GM12801 (cell line): Measurements from ENCODE around the gene RASGRP1.

Source experiments
- CTCF ChIP-seq: IDR thresholded peaks from one replicate; pipeline ENCODE4 v1.5.1; 2011; ENCODE audit warnings: control low read depth; ENCODE audit not compliant: insufficient read length; ENCODE audit errors: extremely low read depth

The RASGRP1 gene

DNA sequence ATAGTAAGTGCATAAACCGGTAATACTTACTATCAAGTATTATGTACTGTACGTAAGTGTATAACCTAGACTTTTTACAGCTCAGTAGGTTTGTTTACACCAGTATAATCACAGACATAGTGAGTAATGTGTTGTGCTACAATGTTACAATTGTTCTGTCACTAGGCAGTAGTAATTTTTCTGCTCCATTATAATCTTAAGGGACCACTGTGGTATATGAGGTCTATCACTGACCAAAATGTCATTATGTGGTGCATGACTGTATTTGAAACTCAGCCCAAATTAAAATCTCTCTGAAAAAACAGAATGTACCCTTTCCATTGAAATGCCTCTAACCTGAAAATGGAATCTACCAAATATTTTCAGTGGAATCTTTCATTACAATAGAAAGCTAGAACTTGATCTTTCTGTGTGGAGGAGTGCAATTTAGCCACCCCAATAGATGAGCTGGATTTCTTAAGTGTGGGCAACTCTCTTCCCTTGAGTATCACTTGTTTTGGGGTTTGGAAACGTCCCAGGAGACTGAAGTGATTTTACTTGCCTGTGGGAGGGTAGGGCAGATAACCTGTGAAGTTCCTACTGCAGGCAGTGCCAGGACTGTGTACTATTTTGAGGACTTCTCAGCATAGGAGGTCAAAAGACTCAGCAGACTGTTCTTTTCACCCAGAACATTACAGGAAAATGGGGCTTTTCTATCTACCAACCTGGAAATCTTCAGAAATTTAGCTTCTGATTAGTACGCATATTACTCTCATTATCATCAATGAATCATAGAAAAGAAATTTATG is 59.7 kb downstream of the RASGRP1 start:
- no peak for TF ChIP-seq CTCF

DNA sequence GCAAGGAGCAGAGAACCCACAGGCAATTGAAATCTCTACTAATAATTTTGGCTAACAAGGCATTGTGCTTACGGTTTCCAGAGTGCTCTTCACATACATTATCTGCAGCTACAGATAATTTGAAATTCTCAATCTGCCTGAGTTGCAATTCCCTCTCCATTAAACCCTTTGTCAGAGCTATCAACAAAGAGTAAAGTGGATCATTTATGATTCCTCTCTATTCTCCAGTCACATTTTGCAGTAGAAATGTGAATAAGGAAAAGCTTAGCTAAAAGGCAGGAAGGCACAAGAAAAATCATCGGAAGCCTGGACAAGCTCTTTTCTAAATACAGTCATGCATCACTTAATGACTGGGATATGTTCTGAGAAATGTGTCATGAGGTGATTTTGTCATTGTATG is 61.1 kb downstream of the RASGRP1 start:
- TF ChIP-seq CTCF = no peak

DNA sequence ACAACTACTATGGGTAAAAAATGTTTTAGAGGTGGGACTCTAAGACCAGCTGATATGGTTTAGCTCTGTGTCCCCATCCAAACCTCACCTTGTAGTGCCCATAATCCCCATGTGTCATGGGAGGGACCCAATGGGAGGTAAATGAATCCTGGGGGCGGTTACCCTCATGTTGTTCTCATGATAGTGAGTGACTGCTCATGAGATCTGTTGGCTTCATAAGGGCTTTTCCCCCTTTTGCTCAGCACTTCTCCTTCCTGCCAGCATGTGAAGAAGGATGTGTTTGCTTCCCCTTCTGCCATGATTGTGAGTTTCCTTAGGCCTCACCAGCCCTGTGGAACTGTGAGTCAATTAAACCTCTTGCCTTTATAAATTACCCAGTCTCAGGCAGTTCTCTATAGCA is 65.0 kb downstream of the RASGRP1 start:
- TF ChIP-seq CTCF = no peak

DNA sequence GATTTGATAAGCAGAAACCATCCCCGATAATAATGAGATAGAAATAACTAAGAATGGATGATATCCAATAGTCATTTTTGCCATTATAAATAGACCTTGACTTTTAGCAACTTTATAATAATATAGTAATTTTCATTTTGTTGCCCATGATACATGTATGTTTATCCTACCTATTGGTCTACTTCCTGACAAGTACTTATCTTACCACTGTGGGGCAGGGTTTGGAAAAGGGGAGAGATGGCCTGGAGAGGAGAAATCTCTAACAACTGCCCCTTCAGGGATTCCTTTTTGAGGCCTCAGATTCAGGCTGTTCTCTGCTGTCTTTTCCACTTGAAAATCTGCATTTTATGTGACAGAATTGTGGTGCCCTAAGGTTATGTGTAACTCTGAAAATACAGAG is 68.5 kb downstream of the RASGRP1 start:
- TF ChIP-seq CTCF = no peak

- TF ChIP-seq CTCF = no peak
Measured at GRCh38 chr15:38490242-38490922, 74.2 kb downstream of the RASGRP1 start.

- TF ChIP-seq CTCF = no peak
Measured at GRCh38 chr15:38487378-38487777, 77.2 kb downstream of the RASGRP1 start.

DNA sequence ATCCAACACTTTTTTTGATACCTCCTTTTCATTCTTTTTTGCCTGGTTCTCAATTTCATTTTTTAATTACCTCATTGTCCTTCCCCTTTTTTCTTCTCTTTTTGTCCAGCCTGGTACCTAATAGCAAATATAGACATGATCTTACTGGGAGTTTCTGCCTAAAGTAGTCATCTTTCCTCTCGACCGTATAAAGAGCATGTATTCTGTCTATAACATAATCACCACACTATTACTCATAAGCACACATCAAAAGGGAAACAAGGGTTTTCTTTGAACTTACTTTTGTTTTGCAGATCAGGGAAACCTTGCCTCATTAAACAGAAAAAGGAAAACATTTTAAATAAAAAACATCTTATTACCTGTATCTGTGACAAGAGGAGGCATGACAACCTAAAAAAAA is 77.7 kb downstream of the RASGRP1 start:
- no peak for TF ChIP-seq CTCF
